ENCODE data around the gene FMNL3. TPM values are rescaled to one million over a fixed set of nuclear protein-coding genes. Genes with fewer than 3 reads are reported as not detected.
"Not testable (repeated sequence)": the region's sequence is repeated elsewhere in the genome, so short reads cannot be mapped to it uniquely, and the experiment has no call there.

The FMNL3 gene
- total RNA-seq, 1 donor from 2014 or later = 11.9 TPM

DNA sequence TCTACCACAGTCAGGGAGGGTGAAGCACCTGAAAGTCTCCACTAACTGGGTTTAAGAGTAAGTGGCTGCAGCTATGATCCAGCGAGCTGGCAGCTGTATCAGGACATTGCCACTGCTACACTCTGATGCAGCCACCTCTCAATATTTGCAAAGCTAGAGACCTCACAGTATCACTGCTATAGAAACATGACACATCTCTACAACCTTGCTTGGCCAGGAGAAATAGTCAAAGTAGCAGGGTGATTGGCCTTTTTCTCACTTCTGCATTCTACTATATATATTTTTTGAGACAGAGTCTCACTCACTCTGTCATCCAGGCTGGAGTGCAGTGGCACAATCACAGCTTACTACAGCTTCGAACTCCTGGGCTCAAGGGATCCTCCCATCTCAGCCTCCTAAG lies 9.3 kb upstream of the FMNL3 start:
- H3K4me3 Mint-ChIP-seq (ENCODE audit: low read depth) = no peak overlapping the region
- TF ChIP-seq, protein P1, sequence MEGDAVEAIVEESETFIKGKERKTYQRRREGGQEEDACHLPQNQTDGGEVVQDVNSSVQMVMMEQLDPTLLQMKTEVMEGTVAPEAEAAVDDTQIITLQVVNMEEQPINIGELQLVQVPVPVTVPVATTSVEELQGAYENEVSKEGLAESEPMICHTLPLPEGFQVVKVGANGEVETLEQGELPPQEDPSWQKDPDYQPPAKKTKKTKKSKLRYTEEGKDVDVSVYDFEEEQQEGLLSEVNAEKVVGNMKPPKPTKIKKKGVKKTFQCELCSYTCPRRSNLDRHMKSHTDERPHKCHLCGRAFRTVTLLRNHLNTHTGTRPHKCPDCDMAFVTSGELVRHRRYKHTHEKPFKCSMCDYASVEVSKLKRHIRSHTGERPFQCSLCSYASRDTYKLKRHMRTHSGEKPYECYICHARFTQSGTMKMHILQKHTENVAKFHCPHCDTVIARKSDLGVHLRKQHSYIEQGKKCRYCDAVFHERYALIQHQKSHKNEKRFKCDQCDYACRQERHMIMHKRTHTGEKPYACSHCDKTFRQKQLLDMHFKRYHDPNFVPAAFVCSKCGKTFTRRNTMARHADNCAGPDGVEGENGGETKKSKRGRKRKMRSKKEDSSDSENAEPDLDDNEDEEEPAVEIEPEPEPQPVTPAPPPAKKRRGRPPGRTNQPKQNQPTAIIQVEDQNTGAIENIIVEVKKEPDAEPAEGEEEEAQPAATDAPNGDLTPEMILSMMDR (IDR thresholded peaks at IDR 0.05; ENCODE audit: unreplicated experiment) = no peak
- no peak for DNase-seq (ENCODE audit: low spot score, unreplicated experiment)
- H3K9me3 Mint-ChIP-seq (ENCODE audit: low read depth) = no peaks in the 10 kb centered on the region
- H3K27me3 Mint-ChIP-seq = peaks cover 27% of the 10 kb centered on the region
- H3K4me1 Mint-ChIP-seq (ENCODE audit: low read depth) = no peaks in the 10 kb centered on the region
- H3K27ac Mint-ChIP-seq = no peak overlapping the region
- H3K36me3 Mint-ChIP-seq (ENCODE audit: insufficient read depth) = no peaks in the 10 kb centered on the region

DNA sequence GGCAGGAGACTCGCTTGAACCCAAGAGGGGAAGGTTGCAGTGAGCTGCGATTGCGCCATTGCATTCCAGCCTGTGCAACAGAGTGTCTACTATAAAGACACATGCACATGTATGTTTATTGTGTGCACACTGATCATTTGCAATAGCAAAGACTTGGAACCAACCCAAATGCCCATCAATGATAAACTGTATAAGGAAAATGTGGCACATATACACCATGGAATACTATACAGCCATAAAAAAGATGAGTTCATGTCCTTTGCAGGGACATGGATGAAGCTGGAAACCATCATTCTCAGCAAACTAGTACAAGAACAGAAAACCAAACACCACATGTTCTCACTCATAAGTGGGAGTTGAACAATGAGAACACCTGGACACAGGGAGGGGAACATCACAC lies 6.7 kb upstream of the FMNL3 start:
- not testable (repeated sequence) for H3K4me3 Mint-ChIP-seq (ENCODE audit: low read depth); DNase-seq (ENCODE audit: low spot score, unreplicated experiment)
- peaks cover 43% of the 10 kb centered on the region for H3K27me3 Mint-ChIP-seq

DNA sequence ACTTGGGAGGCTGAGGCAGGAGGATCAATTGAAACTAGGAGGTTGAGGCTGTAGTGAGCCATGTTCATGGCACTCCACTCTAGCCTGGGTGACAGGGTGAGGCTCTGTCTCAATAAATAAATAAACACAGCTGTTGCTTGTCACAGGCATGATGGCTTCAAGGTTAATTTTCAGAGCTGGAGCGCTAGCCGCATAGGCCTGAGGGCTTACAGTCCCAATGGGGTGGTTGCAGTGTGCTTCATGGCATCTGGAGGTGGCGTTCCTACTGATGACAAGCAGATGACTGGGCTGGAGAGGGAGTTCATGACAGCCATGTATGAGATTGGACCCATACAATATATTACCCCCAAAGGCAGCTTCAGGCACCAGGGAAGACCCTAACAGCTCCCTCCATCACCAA lies 1.6 kb upstream of the FMNL3 start:
- H3K4me3 Mint-ChIP-seq (ENCODE audit: low read depth) = no peak overlapping the region

More for the DNA sequence above, 6.7 kb upstream of the FMNL3 start:
- not testable (repeated sequence) for H3K4me1 Mint-ChIP-seq (ENCODE audit: low read depth); H3K9me3 Mint-ChIP-seq (ENCODE audit: low read depth); H3K36me3 Mint-ChIP-seq (ENCODE audit: insufficient read depth); H3K27ac Mint-ChIP-seq

DNA sequence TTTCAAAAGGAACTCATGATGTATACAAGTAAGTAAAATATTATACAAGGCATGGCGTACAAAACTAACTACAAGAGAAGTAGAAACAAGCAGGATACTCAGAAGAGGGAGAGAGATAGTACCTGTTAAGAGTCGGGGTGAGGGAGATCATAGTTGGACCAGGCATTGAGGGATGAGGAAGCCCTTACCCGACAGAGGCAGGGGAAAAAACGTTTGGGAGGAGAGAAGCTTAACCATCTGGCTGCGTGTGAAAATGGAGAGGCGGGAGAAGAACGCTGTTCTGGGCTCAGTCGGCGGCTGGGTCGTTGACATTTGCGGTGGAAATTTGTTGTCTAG lies 575 bp upstream of the FMNL3 start:
- no peak overlapping the region for H3K27ac Mint-ChIP-seq
- peaks cover 64% of the 10 kb centered on the region for H3K27me3 Mint-ChIP-seq

More for the DNA sequence above, 1.6 kb upstream of the FMNL3 start:
- peaks cover 2% of the 10 kb centered on the region for H3K36me3 Mint-ChIP-seq (ENCODE audit: insufficient read depth)
- TF ChIP-seq, protein P1 (IDR thresholded peaks at IDR 0.05; ENCODE audit: unreplicated experiment) = no peak
- H3K9me3 Mint-ChIP-seq (ENCODE audit: low read depth) = peaks cover 3% of the 10 kb centered on the region
- peaks cover 65% of the 10 kb centered on the region for H3K27me3 Mint-ChIP-seq
- no peak for DNase-seq (ENCODE audit: low spot score, unreplicated experiment)
- H3K4me1 Mint-ChIP-seq (ENCODE audit: low read depth) = peaks cover 4% of the 10 kb centered on the region
- no peak overlapping the region for H3K27ac Mint-ChIP-seq

DNA sequence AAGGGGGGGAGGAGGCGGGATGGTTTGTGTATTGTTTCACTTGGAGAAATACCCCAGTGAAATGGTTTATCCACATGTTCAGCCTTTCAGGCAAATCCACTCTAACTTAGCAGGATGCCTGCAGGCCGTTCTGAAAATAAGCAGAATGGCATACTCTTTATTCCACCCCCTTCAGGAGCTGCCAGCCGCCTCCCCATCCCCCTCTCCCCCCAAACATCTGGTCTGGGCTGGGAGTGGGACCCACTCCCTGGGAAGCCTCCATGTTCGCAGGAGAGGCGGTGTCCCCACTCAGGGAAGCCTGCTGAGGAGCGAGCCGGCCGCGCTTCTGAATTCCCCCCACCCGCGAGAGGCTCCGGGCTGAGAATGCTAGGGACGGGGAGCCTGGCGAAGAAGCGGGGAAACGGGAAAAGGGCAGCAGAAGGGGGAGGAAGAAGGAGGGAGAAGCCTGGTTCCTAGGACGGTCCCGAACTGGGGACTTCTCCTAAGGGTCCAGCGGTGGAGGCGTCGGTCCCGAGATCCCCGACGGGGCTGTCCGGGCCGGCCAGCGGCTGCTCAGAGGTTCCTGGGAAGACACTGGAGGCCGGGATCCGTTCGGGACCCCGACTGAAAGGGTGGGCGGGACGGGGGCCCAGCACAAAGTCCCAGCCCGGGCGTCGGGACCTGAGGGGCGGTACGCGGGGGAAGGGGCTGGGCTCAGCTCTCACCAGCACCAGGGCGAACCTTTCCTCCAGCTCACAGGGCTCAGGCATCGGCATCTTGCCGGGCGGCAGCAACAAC lies 666 bp downstream of the FMNL3 start:
- H3K36me3 Mint-ChIP-seq (ENCODE audit: insufficient read depth) = peaks cover 2% of the 10 kb centered on the region
- TF ChIP-seq, protein P1 (IDR thresholded peaks at IDR 0.05; ENCODE audit: unreplicated experiment) = no peak
- H3K27ac Mint-ChIP-seq = peak overlapping the region; percentile 76
- peaks cover 56% of the 10 kb centered on the region for H3K27me3 Mint-ChIP-seq
- DNase-seq (ENCODE audit: low spot score, unreplicated experiment) = peak; percentile 14
- H3K4me3 Mint-ChIP-seq (ENCODE audit: low read depth) = peak overlapping the region; percentile 85
- peaks cover 4% of the 10 kb centered on the region for H3K4me1 Mint-ChIP-seq (ENCODE audit: low read depth)
- peaks cover 3% of the 10 kb centered on the region for H3K9me3 Mint-ChIP-seq (ENCODE audit: low read depth)

More for the DNA sequence above, 575 bp upstream of the FMNL3 start:
- Mint-ChIP-seq H3K9me3 (ENCODE audit: low read depth) (peaks cover 3% of the 10 kb centered on the region), H3K4me1 (ENCODE audit: low read depth) (peaks cover 4% of the 10 kb centered on the region), H3K36me3 (ENCODE audit: insufficient read depth) (peaks cover 2% of the 10 kb centered on the region), H3K4me3 (ENCODE audit: low read depth) (peak overlapping the region; percentile 50)
- TF ChIP-seq, protein P1 (IDR thresholded peaks at IDR 0.05; ENCODE audit: unreplicated experiment) = peak; percentile 19
- no peak for DNase-seq (ENCODE audit: low spot score, unreplicated experiment)

Data from progenitor cell of endocrine pancreas (in vitro differentiated cells).